DOHH2 (cell line): ENCODE data around the gene MRC2.

Source experiments
- H3F3A ChIP-seq: fragments of 200-600 bp; sonication (generic), shearing (Covaris generic); 2 replicates; pipeline ENCODE4 v1.6.0; 2016; ENCODE audit warnings: antibody characterized with exemption, mild to moderate bottlenecking; ENCODE audit not compliant: control insufficient read depth, insufficient read depth
- H3K27ac ChIP-seq: fragments of 200-600 bp; sonication (generic); 2 replicates; pipeline ENCODE4 v1.5.1; 2014; ENCODE audit warnings: low read depth, mild to moderate bottlenecking, low read length, moderate library complexity
- H3K27me3 ChIP-seq: fragments of 200-600 bp; sonication (generic); 2 replicates; pipeline ENCODE4 v1.6.1; 2014; ENCODE audit warnings: mild to moderate bottlenecking, low read length, mixed read lengths; ENCODE audit not compliant: control insufficient read depth
- H3K36me3 ChIP-seq: fragments of 200-600 bp; sonication (generic); 2 replicates; pipeline ENCODE4 v1.6.1; 2014; ENCODE audit warnings: mild to moderate bottlenecking, low read length, moderate library complexity, mixed read lengths; ENCODE audit not compliant: control insufficient read depth
- H3K4me1 ChIP-seq: fragments of 200-600 bp; sonication (generic); 2 replicates; pipeline ENCODE4 v1.6.1; 2014; ENCODE audit warnings: mild to moderate bottlenecking, low read length, mixed read lengths; ENCODE audit not compliant: control insufficient read depth
- H3K4me2 ChIP-seq: fragments of 200-600 bp; sonication (generic); 2 replicates; pipeline ENCODE4 v1.6.0; 2014; ENCODE audit warnings: mild to moderate bottlenecking, low read length, moderate library complexity
- H3K4me3 ChIP-seq: fragments of 200-600 bp; sonication (generic); 2 replicates; pipeline ENCODE4 v1.5.1; 2014; ENCODE audit warnings: mild to moderate bottlenecking, low read length, mixed read lengths
- H3K79me2 ChIP-seq: fragments of 200-600 bp; sonication (generic); 2 replicates; pipeline ENCODE4 v1.6.1; 2014; ENCODE audit warnings: mild to moderate bottlenecking, low read length, mixed read lengths; ENCODE audit not compliant: control insufficient read depth
- H3K9me2 ChIP-seq: fragments of 200-600 bp; sonication (generic); replicated peaks from 2 replicates; pipeline ENCODE4 v1.6.1; 2014; ENCODE audit warnings: mild to moderate bottlenecking, low read length, mixed read lengths; ENCODE audit not compliant: control insufficient read depth
- H3K9me3 ChIP-seq: fragments of 200-600 bp; sonication (generic); 2 replicates; pipeline ENCODE4 v1.6.1; 2014; ENCODE audit warnings: antibody characterized with exemption, low read length, mixed read lengths; ENCODE audit not compliant: control insufficient read depth, insufficient read depth
- H4K20me1 ChIP-seq: fragments of 200-600 bp; sonication (generic); 2 replicates; pipeline ENCODE4 v1.6.0; 2014; ENCODE audit warnings: low read depth, mild to moderate bottlenecking, antibody characterized with exemption, low read length, moderate library complexity; ENCODE audit not compliant: control insufficient read depth, insufficient read depth
- EZH2phosphoT487 ChIP-seq: fragments of 200-600 bp; sonication (generic); IDR thresholded peaks from 2 replicates; pipeline ENCODE4 v1.6.1; 2017; ENCODE audit warnings: borderline replicate concordance, mild to moderate bottlenecking, antibody characterized with exemption, low read length, moderate library complexity, mixed read lengths
- TF ChIP-seq, protein P1 (sequence below): fragments of 200-600 bp; sonication (generic); IDR thresholded peaks from one replicate; pipeline ENCODE4 v1.5.1; 2014; ENCODE audit warnings: antibody characterized with exemption, mild to moderate bottlenecking, low read depth, low read length; ENCODE audit not compliant: poor library complexity, severe bottlenecking

MRC2 gene

DNA sequence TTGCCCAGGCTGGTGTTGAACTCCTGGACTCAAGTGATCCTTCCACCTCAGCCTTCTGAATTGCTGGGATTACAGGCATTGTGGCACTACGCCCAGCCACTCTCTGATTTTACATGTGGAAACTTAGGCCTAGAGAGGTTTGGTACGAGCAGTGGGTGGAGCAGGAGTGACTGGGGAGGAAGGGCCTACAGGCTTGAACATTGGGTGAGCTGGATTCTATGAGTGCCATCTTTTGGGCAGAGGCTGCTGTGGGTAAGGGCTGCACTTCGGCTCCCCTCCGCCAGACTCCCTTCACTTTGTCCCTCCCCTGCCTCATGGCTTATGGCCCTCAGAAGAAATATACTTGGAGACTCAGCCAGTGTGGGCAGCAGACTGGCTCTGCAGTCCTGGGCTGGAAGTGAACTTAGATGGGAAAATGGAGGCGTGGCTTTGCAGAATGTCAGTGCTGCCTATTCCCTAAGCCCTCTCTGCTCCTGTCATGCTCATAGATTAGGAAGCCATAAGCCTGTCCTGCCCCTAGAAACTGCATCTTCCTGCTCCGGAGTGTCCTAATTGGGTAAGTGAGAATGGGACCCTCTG, 9.5 kb upstream of the MRC2 start:
- Histone ChIP-seq H3K27ac (no peak overlapping the region), H3K4me2 (no peak overlapping the region), H3K27me3 (no peaks in the 10 kb centered on the region), H3K79me2 (no peaks in the 10 kb centered on the region), H3K9me3 (no peaks in the 10 kb centered on the region), H3K36me3 (peaks cover 12% of the 10 kb centered on the region), H3K9me2 (no peaks in the 10 kb centered on the region), H3K4me3 (no peak overlapping the region), H3K4me1 (no peaks in the 10 kb centered on the region), H3F3A (no peaks in the 10 kb centered on the region), H4K20me1 (no peaks in the 10 kb centered on the region)
- TF ChIP-seq EZH2phosphoT487: no peak
- TF ChIP-seq, protein P1, sequence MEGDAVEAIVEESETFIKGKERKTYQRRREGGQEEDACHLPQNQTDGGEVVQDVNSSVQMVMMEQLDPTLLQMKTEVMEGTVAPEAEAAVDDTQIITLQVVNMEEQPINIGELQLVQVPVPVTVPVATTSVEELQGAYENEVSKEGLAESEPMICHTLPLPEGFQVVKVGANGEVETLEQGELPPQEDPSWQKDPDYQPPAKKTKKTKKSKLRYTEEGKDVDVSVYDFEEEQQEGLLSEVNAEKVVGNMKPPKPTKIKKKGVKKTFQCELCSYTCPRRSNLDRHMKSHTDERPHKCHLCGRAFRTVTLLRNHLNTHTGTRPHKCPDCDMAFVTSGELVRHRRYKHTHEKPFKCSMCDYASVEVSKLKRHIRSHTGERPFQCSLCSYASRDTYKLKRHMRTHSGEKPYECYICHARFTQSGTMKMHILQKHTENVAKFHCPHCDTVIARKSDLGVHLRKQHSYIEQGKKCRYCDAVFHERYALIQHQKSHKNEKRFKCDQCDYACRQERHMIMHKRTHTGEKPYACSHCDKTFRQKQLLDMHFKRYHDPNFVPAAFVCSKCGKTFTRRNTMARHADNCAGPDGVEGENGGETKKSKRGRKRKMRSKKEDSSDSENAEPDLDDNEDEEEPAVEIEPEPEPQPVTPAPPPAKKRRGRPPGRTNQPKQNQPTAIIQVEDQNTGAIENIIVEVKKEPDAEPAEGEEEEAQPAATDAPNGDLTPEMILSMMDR: no peak

DNA sequence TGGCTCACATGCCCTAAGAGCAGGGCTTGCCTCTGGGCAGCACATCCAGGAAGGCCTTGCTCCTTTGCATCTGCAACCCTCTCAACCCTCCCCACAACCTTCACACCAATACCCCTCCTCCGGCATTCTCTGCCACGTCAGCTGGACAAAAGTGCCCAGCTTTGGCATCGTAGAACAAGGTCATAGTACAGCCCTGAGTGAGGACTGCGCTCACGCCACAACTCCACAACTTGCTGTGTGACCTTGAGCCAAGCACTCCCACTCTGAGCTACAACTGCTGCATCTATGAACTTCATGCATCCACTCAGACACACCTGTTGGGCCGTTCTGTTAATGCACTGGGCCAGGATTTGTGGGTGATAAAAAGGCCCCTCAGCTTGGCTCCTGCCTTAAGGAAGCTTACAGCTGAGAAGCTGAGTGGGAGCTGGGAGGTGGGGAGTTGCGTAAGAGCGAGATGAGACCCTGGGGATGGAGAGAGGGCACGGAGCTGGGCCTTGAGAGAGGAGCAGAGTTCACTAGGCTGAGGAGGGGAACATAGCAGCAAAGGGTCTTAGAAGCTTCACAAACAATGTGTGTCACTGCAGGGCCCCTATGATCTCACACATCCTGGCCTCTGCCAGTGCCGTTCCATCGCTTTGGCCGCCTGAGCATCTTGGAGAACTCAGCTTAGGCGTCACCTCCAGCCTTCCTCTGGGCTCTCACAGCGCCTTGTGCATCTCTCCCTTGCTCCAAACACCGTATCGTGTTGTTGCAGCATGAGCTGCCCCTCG, 8.6 kb upstream of the MRC2 start:
- no peaks in the 10 kb centered on the region for H4K20me1 ChIP-seq
- H3K27ac ChIP-seq: no peak overlapping the region
- no peaks in the 10 kb centered on the region for H3K9me3 ChIP-seq
- H3K4me2 ChIP-seq: no peak overlapping the region
- no peak for TF ChIP-seq EZH2phosphoT487
- TF ChIP-seq, protein P1: no peak
- no peaks in the 10 kb centered on the region for H3K9me2 ChIP-seq
- no peaks in the 10 kb centered on the region for H3F3A ChIP-seq
- H3K27me3 ChIP-seq: no peaks in the 10 kb centered on the region
- peaks cover 12% of the 10 kb centered on the region for H3K36me3 ChIP-seq
- no peak overlapping the region for H3K4me3 ChIP-seq
- no peaks in the 10 kb centered on the region for H3K79me2 ChIP-seq
- H3K4me1 ChIP-seq: no peaks in the 10 kb centered on the region

DNA sequence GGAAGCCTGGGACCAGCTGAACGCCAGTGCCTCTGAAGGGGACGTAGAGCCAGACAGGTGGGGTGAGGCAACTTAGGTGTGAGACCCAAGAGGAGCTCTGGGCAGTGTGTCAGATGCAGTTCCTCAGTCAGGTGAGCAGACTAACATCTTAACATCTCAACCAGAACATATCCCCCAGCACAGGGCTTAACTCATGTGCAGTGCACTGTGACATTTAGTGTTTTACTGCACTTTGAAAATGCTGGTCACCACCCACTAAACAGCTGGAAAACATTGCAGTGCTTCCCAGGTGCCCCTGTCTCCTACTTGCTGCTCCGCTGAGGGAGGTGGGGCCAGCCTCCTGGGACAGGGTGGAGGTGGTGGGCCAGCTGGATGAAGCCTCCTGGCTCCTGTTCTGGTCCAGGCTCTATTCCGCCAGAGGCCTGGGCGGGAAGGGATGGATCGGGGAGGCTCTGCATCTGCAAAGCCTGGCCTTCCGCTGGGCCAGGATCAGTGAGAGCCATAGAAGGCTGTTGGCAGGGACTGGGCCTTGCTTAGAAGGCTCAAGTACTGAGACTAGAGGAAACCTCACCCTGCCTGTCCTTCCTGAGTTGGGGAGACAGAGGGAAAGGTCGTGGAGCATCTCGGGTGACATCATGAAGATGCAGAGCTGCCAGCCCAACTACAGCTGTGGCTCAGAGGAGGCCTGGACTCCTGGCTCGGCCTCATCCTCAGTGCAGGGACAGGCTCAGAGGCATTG, 7.9 kb upstream of the MRC2 start:
- Histone ChIP-seq H3K9me3 (no peaks in the 10 kb centered on the region), H3K9me2 (no peaks in the 10 kb centered on the region), H3K4me2 (no peak overlapping the region), H3K4me3 (no peak overlapping the region), H3F3A (no peaks in the 10 kb centered on the region), H3K27me3 (no peaks in the 10 kb centered on the region), H3K79me2 (no peaks in the 10 kb centered on the region), H3K4me1 (no peaks in the 10 kb centered on the region), H3K36me3 (peaks cover 6% of the 10 kb centered on the region), H3K27ac (no peak overlapping the region), H4K20me1 (no peaks in the 10 kb centered on the region)
- TF ChIP-seq EZH2phosphoT487: no peak
- TF ChIP-seq, protein P1: no peak
